ENCODE results near the gene RBM20. TPM values are rescaled to one million over a fixed set of nuclear protein-coding genes. Genes with fewer than 3 reads are reported as not detected.
A peak's percentile ranks its signal among the peaks of the same experiment; 100 is the strongest.
"Not testable (repeated sequence)": the region's sequence is repeated elsewhere in the genome, so short reads cannot be mapped to it uniquely, and the experiment has no call there.

RBM20 gene
- total RNA-seq, 2 experiments from 2014 or later: 0.38 to 0.72 TPM

- ATAC-seq: peak; percentile 66
- H3K27ac Mint-ChIP-seq: peak overlapping the region; percentile 69
- H3K4me3 Mint-ChIP-seq: no peak overlapping the region
- H3K27me3 Mint-ChIP-seq: no peaks in the 10 kb centered on the region
- ChIA-PET POLR2A (interaction anchor here (0.7 to 1.4 kb wide), 3 partner anchors 12 to 102 kb away, joined by 3 to 5 read pairs (median 5); no protein-coding TSS in a partner anchor), CTCF (interaction anchor here (0.8 to 1.5 kb wide), 6 partner anchors 8 to 155 kb away, joined by 3 to 9 read pairs (median 4); partner anchors contain the start of gene BBIP1)
- DNase-seq: no peak
- H3K36me3 Mint-ChIP-seq (ENCODE audit: low read depth): no peaks in the 10 kb centered on the region
- TF ChIP-seq, protein P1, sequence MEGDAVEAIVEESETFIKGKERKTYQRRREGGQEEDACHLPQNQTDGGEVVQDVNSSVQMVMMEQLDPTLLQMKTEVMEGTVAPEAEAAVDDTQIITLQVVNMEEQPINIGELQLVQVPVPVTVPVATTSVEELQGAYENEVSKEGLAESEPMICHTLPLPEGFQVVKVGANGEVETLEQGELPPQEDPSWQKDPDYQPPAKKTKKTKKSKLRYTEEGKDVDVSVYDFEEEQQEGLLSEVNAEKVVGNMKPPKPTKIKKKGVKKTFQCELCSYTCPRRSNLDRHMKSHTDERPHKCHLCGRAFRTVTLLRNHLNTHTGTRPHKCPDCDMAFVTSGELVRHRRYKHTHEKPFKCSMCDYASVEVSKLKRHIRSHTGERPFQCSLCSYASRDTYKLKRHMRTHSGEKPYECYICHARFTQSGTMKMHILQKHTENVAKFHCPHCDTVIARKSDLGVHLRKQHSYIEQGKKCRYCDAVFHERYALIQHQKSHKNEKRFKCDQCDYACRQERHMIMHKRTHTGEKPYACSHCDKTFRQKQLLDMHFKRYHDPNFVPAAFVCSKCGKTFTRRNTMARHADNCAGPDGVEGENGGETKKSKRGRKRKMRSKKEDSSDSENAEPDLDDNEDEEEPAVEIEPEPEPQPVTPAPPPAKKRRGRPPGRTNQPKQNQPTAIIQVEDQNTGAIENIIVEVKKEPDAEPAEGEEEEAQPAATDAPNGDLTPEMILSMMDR (IDR thresholded peaks at IDR 0.05): no peak
- peaks cover 34% of the 10 kb centered on the region for H3K4me1 Mint-ChIP-seq (ENCODE audit: low read depth)
- intact Hi-C loops (cut with micrococcal nuclease): no loop called here
- H3K9me3 Mint-ChIP-seq: no peaks in the 10 kb centered on the region
Measured at GRCh38 chr10:110765513-110766319, 121.6 kb downstream of the RBM20 start.

DNA sequence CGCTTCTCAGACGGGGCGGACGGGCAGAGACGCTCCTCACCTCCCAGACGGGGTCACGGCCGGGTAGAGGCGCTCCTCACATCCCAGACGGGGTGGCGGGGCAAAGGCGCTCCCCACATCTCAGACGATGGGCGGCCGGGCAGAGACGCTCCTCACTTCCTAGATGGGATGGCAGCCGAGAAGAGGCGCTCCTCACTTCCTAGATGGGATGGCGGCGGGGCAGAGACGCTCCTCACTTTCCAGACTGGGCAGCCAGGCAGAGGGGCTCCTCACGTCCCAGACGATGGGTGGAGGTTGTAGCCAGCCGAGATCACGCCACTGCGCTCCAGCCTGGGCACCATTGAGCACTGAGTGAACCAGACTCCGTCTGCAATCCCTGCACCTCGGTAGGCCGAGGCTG lies 123.5 kb downstream of the RBM20 start:
- CTCF ChIA-PET; H3K4me3 Mint-ChIP-seq; DNase-seq; POLR2A ChIA-PET; H3K27ac Mint-ChIP-seq; H3K9me3 Mint-ChIP-seq; H3K36me3 Mint-ChIP-seq (ENCODE audit: low read depth); ATAC-seq; H3K27me3 Mint-ChIP-seq; intact Hi-C loops (cut with micrococcal nuclease): not testable (repeated sequence)
- H3K4me1 Mint-ChIP-seq (ENCODE audit: low read depth): peaks cover 47% of the 10 kb centered on the region

DNA sequence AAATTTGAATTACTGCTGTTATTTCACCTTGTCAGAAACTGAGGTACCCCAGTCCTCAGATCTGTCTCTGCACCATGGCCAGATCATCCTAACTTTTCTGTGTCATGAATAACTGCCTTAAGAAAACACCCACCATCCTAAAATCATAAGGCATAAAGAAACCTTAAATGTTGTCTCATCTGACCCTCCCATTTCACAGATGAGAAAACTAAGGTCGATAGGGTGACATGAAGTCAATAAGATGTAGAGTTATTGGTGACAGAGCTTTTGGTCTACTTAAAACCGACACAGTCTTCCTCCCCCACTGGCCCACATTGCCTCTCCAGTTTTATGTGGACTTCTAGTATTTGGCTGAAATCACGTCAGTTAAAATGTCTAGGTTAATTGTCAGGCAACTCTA lies 126.1 kb downstream of the RBM20 start:
- intact Hi-C loops (cut with micrococcal nuclease): loop anchor here (5.0 kb wide), 1 partner anchor 97 kb away; no protein-coding TSS in a partner anchor
- ATAC-seq: no peak

DNA sequence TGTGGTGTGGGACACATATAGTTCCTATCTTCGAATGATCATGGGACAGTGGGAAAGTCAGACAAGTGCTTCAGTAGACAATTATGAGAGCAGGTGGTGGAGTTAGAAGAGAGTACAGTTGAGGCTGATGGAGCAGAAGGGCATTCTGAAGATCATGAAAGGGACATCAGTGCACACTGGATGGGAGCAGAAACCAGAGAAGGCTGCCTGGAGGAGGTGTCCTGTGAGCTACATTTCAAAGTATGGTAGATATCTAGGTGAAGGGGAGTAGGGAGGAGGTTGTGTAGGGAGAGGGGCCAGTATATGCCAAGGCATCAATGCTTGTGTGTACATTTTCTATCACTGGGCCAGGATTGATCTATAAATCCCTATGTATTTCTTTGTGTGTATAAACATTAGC lies 127.3 kb downstream of the RBM20 start:
- no peak overlapping the region for H3K4me3 Mint-ChIP-seq

More for the DNA sequence above, 126.1 kb downstream of the RBM20 start:
- no peak for DNase-seq
- TF ChIP-seq, protein P1 (IDR thresholded peaks at IDR 0.05): no peak
- Mint-ChIP-seq H3K9me3 (no peaks in the 10 kb centered on the region), H3K36me3 (ENCODE audit: low read depth) (no peaks in the 10 kb centered on the region), H3K27me3 (no peaks in the 10 kb centered on the region), H3K4me3 (no peak overlapping the region), H3K27ac (no peak overlapping the region), H3K4me1 (ENCODE audit: low read depth) (peaks cover 59% of the 10 kb centered on the region)
- ChIA-PET POLR2A (interaction anchor here (1.0 kb wide), 1 partner anchor 21 kb away, joined by 3 read pairs; no protein-coding TSS in a partner anchor), CTCF (interaction anchor here (0.8 to 1.9 kb wide), 3 partner anchors 8 to 128 kb away, joined by 3 to 6 read pairs (median 3); no protein-coding TSS in a partner anchor)

DNA sequence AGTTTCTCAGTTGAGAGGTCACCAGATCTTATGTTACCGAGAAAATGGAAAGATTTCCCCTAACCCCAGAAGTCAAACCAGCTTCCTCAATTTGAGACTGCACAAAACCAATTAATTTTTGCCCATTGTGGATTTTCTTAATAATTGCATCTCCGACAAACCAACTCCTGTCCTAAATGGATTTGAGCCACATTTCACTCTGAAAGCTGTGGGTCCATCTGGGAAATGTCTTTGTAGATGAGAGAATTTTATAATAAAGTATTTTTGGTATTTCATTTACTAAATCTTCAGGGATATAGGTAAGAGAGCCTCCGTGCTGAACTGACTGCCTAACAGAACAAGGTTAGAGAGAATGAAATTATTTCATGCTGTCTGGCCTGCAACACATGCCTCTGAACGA lies 127.9 kb downstream of the RBM20 start:
- Mint-ChIP-seq H3K27ac (no peak overlapping the region), H3K4me1 (ENCODE audit: low read depth) (peaks cover 58% of the 10 kb centered on the region), H3K36me3 (ENCODE audit: low read depth) (no peaks in the 10 kb centered on the region), H3K9me3 (no peaks in the 10 kb centered on the region), H3K4me3 (no peak overlapping the region), H3K27me3 (no peaks in the 10 kb centered on the region)
- ChIA-PET POLR2A (no interaction called here), CTCF (no interaction called here)
- DNase-seq (no peak), ATAC-seq (no peak)
- intact Hi-C loops (cut with micrococcal nuclease): loop anchor here (5.0 kb wide), 1 partner anchor 95 kb away; no protein-coding TSS in a partner anchor
- TF ChIP-seq, protein P1 (IDR thresholded peaks at IDR 0.05): no peak

More for the DNA sequence above, 127.3 kb downstream of the RBM20 start:
- Mint-ChIP-seq H3K27ac (peak overlapping the region; percentile 1), H3K36me3 (ENCODE audit: low read depth) (no peaks in the 10 kb centered on the region), H3K27me3 (no peaks in the 10 kb centered on the region), H3K4me1 (ENCODE audit: low read depth) (peaks cover 55% of the 10 kb centered on the region), H3K9me3 (no peaks in the 10 kb centered on the region)
- ChIA-PET POLR2A (interaction anchor here (1.0 kb wide), 1 partner anchor 20 kb away, joined by 3 read pairs; no protein-coding TSS in a partner anchor), CTCF (interaction anchor here (1.3 kb wide), 1 partner anchor 9 kb away, joined by 3 read pairs; no protein-coding TSS in a partner anchor)
- TF ChIP-seq, protein P1 (IDR thresholded peaks at IDR 0.05): no peak
- DNase-seq: no peak
- intact Hi-C loops (cut with micrococcal nuclease): loop anchor here (5.0 kb wide), 1 partner anchor 96 kb away; no protein-coding TSS in a partner anchor
- ATAC-seq: no peak
